Measurements from ENCODE around the gene OR2J2. TPM values are rescaled to one million over a fixed set of nuclear protein-coding genes. Genes with fewer than 3 reads are reported as not detected.
"Not testable (repeated sequence)": the region's sequence is repeated elsewhere in the genome, so short reads cannot be mapped to it uniquely, and the experiment has no call there.

Gene OR2J2
- total RNA-seq, 4 donors from 2014 or later: not detected

GRCh38 chr6:29216528-29216927, 45.8 kb downstream of the OR2J2 start:
- Histone ChIP-seq H3K27me3 (no peaks in the 10 kb centered on the region), H3K4me1 (no peaks in the 10 kb centered on the region), H3K36me3 (no peaks in the 10 kb centered on the region), H3K27ac (no peak overlapping the region), H3K9me3 (peaks cover 0 to 3% (median 0%) of the 10 kb centered on the region in 4 donors), H3K4me3 (no peak overlapping the region)
- TF ChIP-seq POLR2A (IDR thresholded peaks at IDR 0.05) (no peak), CTCF (IDR thresholded peaks at IDR 0.05) (no peak), EP300 (IDR thresholded peaks at IDR 0.05) (no peak)
- DNase-seq (ENCODE audit: low spot score in 2 of 2): no peak

- WGBS, 2 donors: 65 to 86% methylated on average over 2 of the region's 2 CpGs
- H3K27ac ChIP-seq, H3K4me3 ChIP-seq: not testable (repeated sequence)
Observed at GRCh38 chr6:29217242-29217641, 46.5 kb downstream of the OR2J2 start.

GRCh38 chr6:29218056-29218455, 47.3 kb downstream of the OR2J2 start:
- H3K4me1 ChIP-seq; DNase-seq (ENCODE audit: low spot score in 2 of 2); H3K27ac ChIP-seq; H3K36me3 ChIP-seq; H3K9me3 ChIP-seq; H3K27me3 ChIP-seq; H3K4me3 ChIP-seq: not testable (repeated sequence)
- 60 to 61% methylated on average over 1 of the region's 1 CpG for WGBS, 2 donors

More at GRCh38 chr6:29217242-29217641, 46.5 kb downstream of the OR2J2 start:
- not testable (repeated sequence) for H3K9me3 ChIP-seq; H3K36me3 ChIP-seq; H3K27me3 ChIP-seq; DNase-seq (ENCODE audit: low spot score in 2 of 2); H3K4me1 ChIP-seq

Other genes starting within 250 kb of the OR2J2 start
- 10 to 100 TPM; 57.5 to 90.9 (median 72.4) TPM for gene TRIM27, start 246.9 kb upstream of the OR2J2 start, total RNA-seq
- gene ZNF311, start 165.6 kb upstream of the OR2J2 start, total RNA-seq: 1 to 10 TPM in 3 of 4 donors, under 1 TPM in 1; 0.84 to 3.7 (median 1.6) TPM
- not detected for gene OR2W1, start 125.7 kb upstream of the OR2J2 start, total RNA-seq
- gene OR2B3, start 83.6 kb upstream of the OR2J2 start, total RNA-seq: not detected
- gene OR2J1, start 71.4 kb upstream of the OR2J2 start, total RNA-seq: not detected
- not detected for gene OR2J3, start 62.8 kb upstream of the OR2J2 start, total RNA-seq
- gene OR14J1, start 130.8 kb downstream of the OR2J2 start, total RNA-seq: not detected
- gene OR5V1, start 198.0 kb downstream of the OR2J2 start, total RNA-seq: not detected
- not detected for gene OR12D3, start 204.4 kb downstream of the OR2J2 start, total RNA-seq
- gene OR12D2, start 224.7 kb downstream of the OR2J2 start, total RNA-seq: not detected
- gene OR12D1, start 244.0 kb downstream of the OR2J2 start, total RNA-seq: not detected